Fibroblast of villous mesenchyme (primary cell): ENCODE data around the gene ABHD5. TPM values are rescaled to one million over a fixed set of nuclear protein-coding genes. Genes with fewer than 3 reads are reported as not detected.
A peak's percentile ranks its signal among the peaks of the same experiment; 100 is the strongest.

Experiments used
- DNase-seq: peaks from one replicate; pipeline ENCODE4 v3.0.0-alpha.2; 2010; ENCODE audit warnings: low read depth
- H3K4me3 ChIP-seq: 2 replicates; pipeline ENCODE4 v1.5.1; 2011; ENCODE audit warnings: low read depth, mild to moderate bottlenecking, low read length
- CTCF ChIP-seq: IDR thresholded peaks from 2 replicates; pipeline ENCODE4 v1.5.1; 2012; ENCODE audit warnings: low read depth, mild to moderate bottlenecking, low read length; ENCODE audit not compliant: insufficient read depth
- total RNA-seq: library from RNA; depleted of rRNA; stranded (reverse); fragments of >200 nt; gene quantifications from 2 replicates; pipeline ENCODE4 v1.2.3, GENCODE V29; 2012

ABHD5 gene
- total RNA-seq, 1 donor, result 25.9 TPM

GRCh38 chr3:43747641-43748040, 56.9 kb downstream of the ABHD5 start:
- no peak overlapping the region for H3K4me3 ChIP-seq
- TF ChIP-seq CTCF, result no peak
- DNase-seq, result peak; percentile 65

- TF ChIP-seq CTCF, result peak; percentile 6
- H3K4me3 ChIP-seq, result no peak overlapping the region
- peak; percentile 52 for DNase-seq
These were observed 57.4 kb downstream of the ABHD5 start for GRCh38 chr3:43748179-43748578.

- no peak for TF ChIP-seq CTCF
- H3K4me3 ChIP-seq, result no peak overlapping the region
- peak; percentile 32 for DNase-seq
These were observed 57.9 kb downstream of the ABHD5 start for GRCh38 chr3:43748645-43749044.

GRCh38 chr3:43752905-43753304, 62.2 kb downstream of the ABHD5 start:
- no peak for DNase-seq
- TF ChIP-seq CTCF, result no peak
- no peak overlapping the region for H3K4me3 ChIP-seq

- H3K4me3 ChIP-seq, result no peak overlapping the region
- TF ChIP-seq CTCF, result no peak
- DNase-seq, result no peak
These were observed 63.3 kb downstream of the ABHD5 start for GRCh38 chr3:43753741-43754715.

GRCh38 chr3:43755516-43756200, 64.9 kb downstream of the ABHD5 start:
- no peak overlapping the region for H3K4me3 ChIP-seq
- DNase-seq, result no peak
- TF ChIP-seq CTCF, result no peak
